Activated T-cell treated with anti-CD3 and anti-CD28 coated beads, Interleukin-2, amount 50 U/mL, for 72 hours (primary cell): ENCODE results near the gene FSTL5. TPM values are rescaled to one million over a fixed set of nuclear protein-coding genes. Genes with fewer than 3 reads are reported as not detected.

ENCODE experiments used
- ATAC-seq, 2 donors: fragments of 150-1000 bp; cut with Tn5 transposase; replicated peaks in 1 of 2; 2 replicates each; pipeline ENCODE4 v1.10.0; 2021; ENCODE audit warnings: moderate library complexity in 2 of 2, mild to moderate bottlenecking in 1 of 2
- DNase-seq, 2 donors: peaks; one replicate each; pipeline ENCODE4 v3.0.0; 2021 to 2022; ENCODE audit warnings: mixed read lengths in 1 of 2
- H3K27ac Mint-ChIP-seq: one replicate; pipeline ENCODE4 v1.8.0; 2022; ENCODE audit warnings: mild to moderate bottlenecking, moderate library complexity, mixed read lengths
- H3K27me3 Mint-ChIP-seq: one replicate; pipeline ENCODE4 v1.8.0; 2022; ENCODE audit warnings: low read depth, mixed read lengths
- H3K36me3 Mint-ChIP-seq, 2 donors: one replicate each; pipeline ENCODE4 v1.8.0; 2022; ENCODE audit warnings: mixed read lengths in 2 of 2, mild to moderate bottlenecking in 1 of 2; ENCODE audit not compliant: insufficient read depth in 2 of 2
- H3K4me1 Mint-ChIP-seq: one replicate; pipeline ENCODE4 v1.8.0; 2022; ENCODE audit warnings: low read depth, mixed read lengths
- H3K4me3 Mint-ChIP-seq, 2 donors: one replicate each; pipeline ENCODE4 v1.8.0; 2022; ENCODE audit warnings: mild to moderate bottlenecking in 2 of 2, mixed read lengths in 2 of 2, moderate library complexity in 2 of 2
- H3K9me3 Mint-ChIP-seq, 2 donors: one replicate each; pipeline ENCODE4 v1.8.0; 2022; ENCODE audit warnings: mixed read lengths in 2 of 2
- total RNA-seq, 2 donors: library from RNA; stranded (reverse); gene quantifications; one replicate each; pipeline ENCODE4 v1.2.3, GENCODE V29; 2022

The FSTL5 gene
- total RNA-seq, 2 donors from 2014 or later: not detected

- Mint-ChIP-seq H3K27me3 (no peaks in the 10 kb centered on the region), H3K4me1 (no peaks in the 10 kb centered on the region), H3K4me3 (no peak overlapping the region), H3K36me3 (peaks cover 2% of the 10 kb centered on the region in 2 donors), H3K9me3 (peaks cover 12% of the 10 kb centered on the region in 2 donors), H3K27ac (no peak overlapping the region)
- DNase-seq (no peak), ATAC-seq (no peak)
These were observed 624.9 kb downstream of the FSTL5 start for GRCh38 chr4:161538941-161539340.

GRCh38 chr4:161530710-161531109 lies 633.1 kb downstream of the FSTL5 start:
- Mint-ChIP-seq H3K27me3 (no peaks in the 10 kb centered on the region), H3K4me1 (no peaks in the 10 kb centered on the region)

DNA sequence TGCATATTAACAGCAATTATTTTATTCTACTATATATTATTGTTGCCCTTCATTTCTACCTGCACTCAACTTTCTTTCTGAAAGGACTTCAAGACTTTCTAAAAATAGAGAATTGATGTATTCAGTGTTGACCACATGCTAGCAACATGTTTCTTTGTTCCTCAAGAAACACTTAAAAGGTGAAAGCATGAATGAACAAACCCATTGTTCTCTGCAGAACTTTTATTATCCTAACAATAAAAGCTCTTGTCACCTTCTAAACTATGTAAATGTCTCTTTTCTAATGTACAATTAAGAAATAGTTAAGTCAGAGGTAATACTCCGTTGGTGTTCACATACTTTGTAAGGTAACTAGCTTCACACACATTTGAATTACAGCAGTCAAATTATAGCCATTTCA lies 638.7 kb downstream of the FSTL5 start:
- ATAC-seq: no peak
- no peaks in the 10 kb centered on the region for H3K27me3 Mint-ChIP-seq

More at GRCh38 chr4:161530710-161531109, 633.1 kb downstream of the FSTL5 start:
- DNase-seq (no peak), ATAC-seq (no peak)
- Mint-ChIP-seq H3K9me3 (peaks cover 2 to 8% of the 10 kb centered on the region in 2 donors), H3K27ac (no peak overlapping the region), H3K4me3 (no peak overlapping the region), H3K36me3 (no peaks in the 10 kb centered on the region)

DNA sequence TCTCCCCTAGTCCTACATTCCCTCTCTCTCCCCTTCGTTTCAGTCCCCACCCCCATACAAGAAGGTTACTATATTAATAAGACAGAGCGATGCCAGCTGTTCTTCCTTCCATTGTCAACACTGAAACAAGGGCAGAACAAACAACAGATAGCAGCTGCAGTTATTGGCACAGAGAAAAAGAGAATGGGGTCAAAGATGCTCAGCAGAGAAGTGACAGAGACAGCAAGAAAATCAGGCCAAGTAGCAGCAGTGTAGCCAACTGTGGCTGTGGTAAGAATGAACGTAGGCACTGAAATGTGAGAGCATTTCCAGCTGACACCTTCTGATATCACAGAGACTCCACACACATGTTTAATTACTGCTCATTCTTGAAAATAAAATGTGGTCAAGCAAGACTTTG lies 641.8 kb downstream of the FSTL5 start:
- no peaks in the 10 kb centered on the region for H3K36me3 Mint-ChIP-seq
- no peaks in the 10 kb centered on the region for H3K27me3 Mint-ChIP-seq
- no peaks in the 10 kb centered on the region for H3K4me1 Mint-ChIP-seq
- no peak overlapping the region for H3K4me3 Mint-ChIP-seq
- H3K27ac Mint-ChIP-seq: no peak overlapping the region
- ATAC-seq: no peak
- DNase-seq: no peak
- no peaks in the 10 kb centered on the region for H3K9me3 Mint-ChIP-seq

More for the DNA sequence above, 638.7 kb downstream of the FSTL5 start:
- no peaks in the 10 kb centered on the region for H3K36me3 Mint-ChIP-seq
- no peaks in the 10 kb centered on the region for H3K4me1 Mint-ChIP-seq
- no peak overlapping the region for H3K27ac Mint-ChIP-seq
- no peak overlapping the region for H3K4me3 Mint-ChIP-seq
- no peaks in the 10 kb centered on the region for H3K9me3 Mint-ChIP-seq
- DNase-seq: no peak

DNA sequence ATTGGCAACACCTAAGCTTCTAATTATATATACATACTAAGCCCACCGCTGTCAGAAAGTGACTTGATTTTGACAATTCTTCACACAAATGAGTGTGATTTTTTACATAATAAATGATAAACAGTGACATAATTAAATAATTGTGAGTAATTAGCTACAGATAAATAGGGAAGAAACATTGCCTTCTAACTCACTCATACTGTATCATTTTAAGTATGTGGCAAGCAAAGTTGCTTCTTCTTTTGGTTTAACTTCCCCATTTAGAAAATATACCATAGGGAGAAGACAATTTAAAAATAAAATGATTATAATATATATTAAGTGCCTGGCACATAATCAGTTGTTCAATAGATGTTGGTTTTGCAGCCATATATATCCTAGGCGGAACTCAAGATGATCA lies 644.2 kb downstream of the FSTL5 start:
- H3K27me3 Mint-ChIP-seq: no peaks in the 10 kb centered on the region
- ATAC-seq (no peak), DNase-seq (no peak)
- no peak overlapping the region for H3K4me3 Mint-ChIP-seq
- H3K9me3 Mint-ChIP-seq: no peaks in the 10 kb centered on the region
- H3K4me1 Mint-ChIP-seq: no peaks in the 10 kb centered on the region
- no peaks in the 10 kb centered on the region for H3K36me3 Mint-ChIP-seq
- no peak overlapping the region for H3K27ac Mint-ChIP-seq

- no peak overlapping the region for H3K27ac Mint-ChIP-seq
- no peak for DNase-seq
- no peaks in the 10 kb centered on the region for H3K36me3 Mint-ChIP-seq
- no peak for ATAC-seq
- no peak overlapping the region for H3K4me3 Mint-ChIP-seq
- no peaks in the 10 kb centered on the region for H3K4me1 Mint-ChIP-seq
- no peaks in the 10 kb centered on the region for H3K27me3 Mint-ChIP-seq
- peaks cover 3% of the 10 kb centered on the region in 2 donors for H3K9me3 Mint-ChIP-seq
These were observed 645.9 kb downstream of the FSTL5 start for GRCh38 chr4:161517941-161518340.

- Mint-ChIP-seq H3K9me3 (peaks cover 1 to 3% of the 10 kb centered on the region in 2 donors), H3K27ac (no peak overlapping the region), H3K27me3 (no peaks in the 10 kb centered on the region), H3K36me3 (no peaks in the 10 kb centered on the region), H3K4me3 (no peak overlapping the region), H3K4me1 (no peaks in the 10 kb centered on the region)
- ATAC-seq: no peak
- DNase-seq: no peak
These were observed 658.7 kb downstream of the FSTL5 start for GRCh38 chr4:161505141-161505540.

DNA sequence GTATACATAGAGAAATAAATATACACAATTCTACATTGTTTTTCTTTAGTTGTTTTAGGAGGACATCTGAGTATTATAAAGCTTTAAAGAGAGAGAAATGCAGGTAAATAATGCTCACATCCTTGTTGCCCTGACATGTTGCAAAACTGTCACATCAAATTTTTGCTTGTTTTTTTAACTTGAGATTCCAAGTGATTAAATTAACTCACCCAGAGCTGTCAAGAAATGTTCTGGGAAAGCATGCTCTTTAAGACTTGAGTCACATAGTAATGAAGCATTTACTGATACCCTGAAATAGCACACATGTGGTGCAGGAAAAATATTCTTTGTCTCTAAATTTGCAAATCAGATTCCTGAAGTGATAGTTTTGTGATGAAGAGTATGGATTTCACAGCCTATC lies 665.6 kb downstream of the FSTL5 start:
- Mint-ChIP-seq H3K36me3 (no peaks in the 10 kb centered on the region), H3K27me3 (no peaks in the 10 kb centered on the region), H3K9me3 (peaks cover 0 to 1% of the 10 kb centered on the region in 2 donors)

GRCh38 chr4:161486461-161486860 lies 677.3 kb downstream of the FSTL5 start:
- Mint-ChIP-seq H3K9me3 (peaks cover 1 to 6% of the 10 kb centered on the region in 2 donors), H3K36me3 (no peaks in the 10 kb centered on the region), H3K27me3 (no peaks in the 10 kb centered on the region), H3K4me1 (no peaks in the 10 kb centered on the region), H3K27ac (no peak overlapping the region), H3K4me3 (no peak overlapping the region)
- DNase-seq: no peak
- no peak for ATAC-seq

More for the DNA sequence above, 665.6 kb downstream of the FSTL5 start:
- no peak overlapping the region for H3K27ac Mint-ChIP-seq
- ATAC-seq: no peak
- H3K4me1 Mint-ChIP-seq: no peaks in the 10 kb centered on the region
- no peak for DNase-seq
- H3K4me3 Mint-ChIP-seq: no peak overlapping the region

GRCh38 chr4:161466316-161466715 lies 697.5 kb downstream of the FSTL5 start:
- Mint-ChIP-seq H3K36me3 (no peaks in the 10 kb centered on the region), H3K4me1 (no peaks in the 10 kb centered on the region), H3K27ac (no peak overlapping the region), H3K27me3 (no peaks in the 10 kb centered on the region), H3K4me3 (no peak overlapping the region), H3K9me3 (peaks cover 0 to 4% of the 10 kb centered on the region in 2 donors)
- ATAC-seq (no peak), DNase-seq (no peak)

DNA sequence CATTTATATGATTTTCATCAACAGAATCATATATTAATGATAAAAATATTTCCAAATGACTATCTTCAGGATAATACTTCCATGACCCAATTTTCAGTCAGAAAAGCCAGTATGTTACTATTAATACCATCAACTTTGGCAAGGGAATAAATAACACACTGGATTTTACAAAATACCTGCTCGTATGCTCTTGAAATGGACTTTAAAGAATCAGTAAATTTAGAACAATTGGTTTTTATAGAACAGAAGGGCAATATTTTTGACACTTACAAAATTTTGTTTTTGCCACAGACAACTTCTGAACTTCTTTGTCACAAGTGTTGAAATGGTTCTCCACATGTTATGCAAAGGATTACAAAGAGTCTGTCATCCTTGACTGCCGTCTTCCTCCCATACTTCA lies 700.4 kb downstream of the FSTL5 start:
- no peak overlapping the region for H3K4me3 Mint-ChIP-seq
- DNase-seq (no peak), ATAC-seq (no peak)
- no peaks in the 10 kb centered on the region for H3K4me1 Mint-ChIP-seq
- no peaks in the 10 kb centered on the region for H3K36me3 Mint-ChIP-seq
- H3K27me3 Mint-ChIP-seq: no peaks in the 10 kb centered on the region
- H3K27ac Mint-ChIP-seq: no peak overlapping the region
- H3K9me3 Mint-ChIP-seq: peaks cover 3 to 6% of the 10 kb centered on the region in 2 donors

DNA sequence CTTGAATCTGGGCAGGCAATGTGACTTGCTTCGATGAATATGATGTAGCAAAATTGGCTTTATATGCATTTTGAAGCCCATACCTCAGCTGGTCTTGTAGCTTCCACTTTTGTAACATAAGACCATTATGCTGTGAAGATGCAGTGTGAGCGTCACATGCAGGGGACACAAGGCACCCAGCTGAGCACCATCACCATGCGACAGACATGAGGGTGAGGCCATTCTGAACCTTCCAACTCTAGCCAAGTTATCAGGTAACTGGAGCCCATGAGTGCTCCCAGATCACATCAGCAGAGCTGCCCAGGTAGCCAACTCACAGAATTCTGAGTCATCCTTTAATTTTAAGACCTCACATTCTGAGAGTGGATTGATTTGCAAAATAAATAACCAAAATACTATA lies 705.9 kb downstream of the FSTL5 start:
- Mint-ChIP-seq H3K4me3 (no peak overlapping the region), H3K36me3 (no peaks in the 10 kb centered on the region), H3K27ac (no peak overlapping the region), H3K9me3 (peaks cover 3 to 5% of the 10 kb centered on the region in 2 donors), H3K27me3 (no peaks in the 10 kb centered on the region), H3K4me1 (no peaks in the 10 kb centered on the region)
- ATAC-seq (no peak), DNase-seq (no peak)

DNA sequence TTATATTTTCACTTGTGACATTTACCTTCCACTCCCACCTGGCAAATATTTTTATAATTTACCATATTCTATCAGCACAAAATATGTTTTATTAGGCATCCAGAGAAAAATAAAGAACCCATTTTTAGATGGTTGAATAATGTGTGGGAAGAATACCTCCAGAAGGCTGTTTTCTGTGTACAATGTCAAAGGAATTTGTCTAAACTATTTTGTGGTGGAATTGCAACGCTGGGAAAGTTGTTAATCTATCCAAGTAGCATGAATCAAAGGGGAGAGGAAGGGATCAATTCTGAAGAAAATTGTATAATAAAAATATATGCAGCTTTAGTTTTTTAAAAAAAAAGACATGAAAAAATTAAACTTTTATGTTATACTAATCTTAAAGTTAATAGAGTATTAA lies 706.5 kb downstream of the FSTL5 start:
- peaks cover 3 to 5% of the 10 kb centered on the region in 2 donors for H3K9me3 Mint-ChIP-seq

GRCh38 chr4:161454860-161455259 lies 708.9 kb downstream of the FSTL5 start:
- Mint-ChIP-seq H3K9me3 (peaks cover 0 to 2% of the 10 kb centered on the region in 2 donors), H3K4me3 (no peak overlapping the region), H3K27ac (no peak overlapping the region), H3K27me3 (no peaks in the 10 kb centered on the region), H3K4me1 (no peaks in the 10 kb centered on the region), H3K36me3 (no peaks in the 10 kb centered on the region)
- no peak for DNase-seq
- ATAC-seq: no peak

More for the DNA sequence above, 706.5 kb downstream of the FSTL5 start:
- ATAC-seq: no peak
- H3K4me1 Mint-ChIP-seq: no peaks in the 10 kb centered on the region
- H3K27ac Mint-ChIP-seq: no peak overlapping the region
- no peak for DNase-seq
- no peak overlapping the region for H3K4me3 Mint-ChIP-seq
- H3K36me3 Mint-ChIP-seq: no peaks in the 10 kb centered on the region
- no peaks in the 10 kb centered on the region for H3K27me3 Mint-ChIP-seq
